A673 (cell line): Measurements from ENCODE around the gene IGSF21. TPM values are rescaled to one million over a fixed set of nuclear protein-coding genes. Genes with fewer than 3 reads are reported as not detected.

Source experiments
- BruUV-seq: library from RNA; stranded (reverse); fragments of 400-500 nt; replicated peaks from 2 replicates; lab custom pipeline; 2021; lab: Mats Ljungman, UMichigan
- CTCF ChIA-PET: fragments of 300-600 bp; sonication (Branson Sonifier 250); formaldehyde crosslinking; loops from one replicate; lab custom pipeline; 2022; ENCODE audit warnings: antibody characterized with exemption; lab: Charles Lee
- POLR2A ChIA-PET: fragments of 300-600 bp; sonication (Branson Sonifier 250); formaldehyde crosslinking; loops from one replicate; lab custom pipeline; 2022; ENCODE audit warnings: antibody characterized with exemption; ENCODE audit not compliant: low non-redundant PET; lab: Charles Lee
- DNase-seq: peaks from one replicate; pipeline ENCODE4 v3.0.0-alpha.2; 2015; ENCODE audit warnings: low spot score
- H3K27ac ChIP-seq: fragments of 200-600 bp; sonication (generic); 2 replicates; pipeline ENCODE4 v1.5.1; 2016; ENCODE audit warnings: mixed run types, low read depth, mild to moderate bottlenecking, mixed read lengths, antibody characterized with exemption, low read length; ENCODE audit not compliant: poor library complexity, severe bottlenecking
- H3K27me3 ChIP-seq: fragments of 200-600 bp; sonication (generic); replicated peaks from 2 replicates; pipeline ENCODE4 v1.6.1; 2017; ENCODE audit warnings: mixed run types, low read depth, mild to moderate bottlenecking, mixed read lengths, antibody characterized with exemption, low read length; ENCODE audit not compliant: insufficient read depth, poor library complexity
- H3K36me3 ChIP-seq: fragments of 200-600 bp; sonication (generic); 2 replicates; pipeline ENCODE4 v1.6.1; 2016; ENCODE audit warnings: mixed run types, mild to moderate bottlenecking, mixed read lengths, antibody characterized with exemption, low read length; ENCODE audit not compliant: insufficient read depth, poor library complexity, severe bottlenecking
- H3K4me1 ChIP-seq: fragments of 200-600 bp; sonication (generic); 2 replicates; pipeline ENCODE4 v1.6.1; 2017; ENCODE audit warnings: mixed run types, mild to moderate bottlenecking, mixed read lengths, antibody characterized with exemption, low read length; ENCODE audit not compliant: insufficient read depth, poor library complexity, severe bottlenecking
- H3K4me3 ChIP-seq: fragments of 200-600 bp; sonication (generic); 2 replicates; pipeline ENCODE4 v1.5.1; 2016; ENCODE audit warnings: low read depth, mixed run types, mild to moderate bottlenecking, mixed read lengths, low read length; ENCODE audit not compliant: poor library complexity, severe bottlenecking
- H3K9me3 ChIP-seq: fragments of 200-600 bp; sonication (generic); 2 replicates; pipeline ENCODE4 v1.6.1; 2016; ENCODE audit warnings: mixed run types, low read depth, mild to moderate bottlenecking, mixed read lengths, antibody characterized with exemption, low read length; ENCODE audit not compliant: poor library complexity, severe bottlenecking
- EZH2 ChIP-seq: fragments of 200-600 bp; sonication (generic); IDR thresholded peaks from 2 replicates; pipeline ENCODE4 v1.6.1; 2017; ENCODE audit warnings: borderline replicate concordance, low read depth, mild to moderate bottlenecking, mixed read lengths, antibody characterized with exemption, low read length; ENCODE audit not compliant: poor library complexity, severe bottlenecking
- intact Hi-C: fragments of 100-400 bp; cut with micrococcal nuclease; formaldehyde crosslinking; loops from one replicate; pipeline ENCODE4 v1.10.0; 2022; ENCODE audit not compliant: unreplicated experiment
- total RNA-seq: library from RNA; stranded (reverse); gene quantifications from 2 replicates; pipeline ENCODE4 v1.2.3, GENCODE V29; 2021
- TF ChIP-seq, protein P1 (sequence below): fragments of 300-800, 200-600 bp; sonication (generic); conservative IDR thresholded peaks from 2 replicates; pipeline ENCODE4 v1.5.1; 2017; ENCODE audit warnings: low read depth, mild to moderate bottlenecking, antibody characterized with exemption, low read length, moderate library complexity, mixed read lengths

Gene IGSF21
- total RNA-seq, 1 experiment from 2014 or later, result 3.2 TPM

- H3K27me3 ChIP-seq, result no peaks in the 10 kb centered on the region
- H3K36me3 ChIP-seq, result no peaks in the 10 kb centered on the region
- intact Hi-C loops, result no loop called here
- DNase-seq, result no peak
- TF ChIP-seq EZH2, result no peak
- TF ChIP-seq, protein P1, sequence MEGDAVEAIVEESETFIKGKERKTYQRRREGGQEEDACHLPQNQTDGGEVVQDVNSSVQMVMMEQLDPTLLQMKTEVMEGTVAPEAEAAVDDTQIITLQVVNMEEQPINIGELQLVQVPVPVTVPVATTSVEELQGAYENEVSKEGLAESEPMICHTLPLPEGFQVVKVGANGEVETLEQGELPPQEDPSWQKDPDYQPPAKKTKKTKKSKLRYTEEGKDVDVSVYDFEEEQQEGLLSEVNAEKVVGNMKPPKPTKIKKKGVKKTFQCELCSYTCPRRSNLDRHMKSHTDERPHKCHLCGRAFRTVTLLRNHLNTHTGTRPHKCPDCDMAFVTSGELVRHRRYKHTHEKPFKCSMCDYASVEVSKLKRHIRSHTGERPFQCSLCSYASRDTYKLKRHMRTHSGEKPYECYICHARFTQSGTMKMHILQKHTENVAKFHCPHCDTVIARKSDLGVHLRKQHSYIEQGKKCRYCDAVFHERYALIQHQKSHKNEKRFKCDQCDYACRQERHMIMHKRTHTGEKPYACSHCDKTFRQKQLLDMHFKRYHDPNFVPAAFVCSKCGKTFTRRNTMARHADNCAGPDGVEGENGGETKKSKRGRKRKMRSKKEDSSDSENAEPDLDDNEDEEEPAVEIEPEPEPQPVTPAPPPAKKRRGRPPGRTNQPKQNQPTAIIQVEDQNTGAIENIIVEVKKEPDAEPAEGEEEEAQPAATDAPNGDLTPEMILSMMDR, result no peak
- CTCF ChIA-PET, result no interaction called here
- POLR2A ChIA-PET, result no interaction called here
- H3K4me1 ChIP-seq, result no peaks in the 10 kb centered on the region
- H3K9me3 ChIP-seq, result no peaks in the 10 kb centered on the region
- H3K27ac ChIP-seq, result no peak overlapping the region
- no TSS peak for BruUV-seq
- H3K4me3 ChIP-seq, result no peak overlapping the region
These were observed 202.1 kb downstream of the IGSF21 start for GRCh38 chr1:18309552-18310155.

DNA sequence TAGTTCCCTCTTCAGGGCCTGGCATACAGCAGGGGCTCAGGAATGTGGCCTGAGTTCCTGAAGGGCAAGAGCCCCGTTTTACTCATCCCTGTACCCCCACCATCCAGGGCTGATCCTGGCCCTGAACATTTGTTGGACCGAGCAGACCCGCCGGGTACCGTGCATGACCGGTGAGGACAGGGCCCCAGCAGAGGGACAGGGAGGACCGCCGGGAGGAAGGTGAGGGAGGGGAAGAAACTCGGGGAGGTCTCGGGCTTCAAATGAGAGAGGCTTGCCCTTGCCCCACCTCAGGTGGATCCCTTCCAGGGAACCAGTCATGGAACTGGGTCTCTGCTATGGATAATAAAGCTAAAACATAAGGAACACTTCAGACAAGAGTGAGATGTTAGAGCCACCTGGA is 205.4 kb downstream of the IGSF21 start:
- Histone ChIP-seq H3K27ac (no peak overlapping the region), H3K9me3 (no peaks in the 10 kb centered on the region), H3K36me3 (no peaks in the 10 kb centered on the region), H3K27me3 (no peaks in the 10 kb centered on the region), H3K4me3 (no peak overlapping the region), H3K4me1 (no peaks in the 10 kb centered on the region)
- ChIA-PET POLR2A (no interaction called here), CTCF (no interaction called here)
- BruUV-seq, result no TSS peak
- intact Hi-C loops, result no loop called here
- no peak for TF ChIP-seq EZH2
- TF ChIP-seq, protein P1, result no peak
- no peak for DNase-seq

DNA sequence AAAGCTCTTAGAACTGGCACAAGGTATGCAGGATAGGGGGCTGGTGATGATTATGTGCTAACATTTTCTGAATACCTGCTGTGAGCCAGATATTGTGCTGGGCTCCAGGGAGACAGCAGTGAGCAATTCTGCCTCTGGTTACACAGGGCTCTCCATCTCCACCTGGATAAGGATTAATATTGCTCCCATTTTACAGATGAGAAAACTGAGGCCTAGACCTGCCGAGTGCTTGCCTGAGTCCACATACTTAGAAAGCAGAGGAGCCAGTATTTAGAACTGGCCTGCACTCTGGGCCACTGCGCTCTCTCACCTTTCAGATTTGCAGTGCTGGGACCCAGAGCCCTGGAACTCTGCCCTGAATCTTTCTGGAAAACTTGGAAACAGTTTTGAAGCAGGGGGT is 205.9 kb downstream of the IGSF21 start:
- intact Hi-C loops, result no loop called here
- BruUV-seq, result no TSS peak
- CTCF ChIA-PET, result no interaction called here
- Histone ChIP-seq H3K4me3 (no peak overlapping the region), H3K9me3 (no peaks in the 10 kb centered on the region), H3K4me1 (no peaks in the 10 kb centered on the region), H3K27me3 (no peaks in the 10 kb centered on the region), H3K27ac (no peak overlapping the region), H3K36me3 (no peaks in the 10 kb centered on the region)
- TF ChIP-seq EZH2, result no peak
- TF ChIP-seq, protein P1, result no peak
- no peak for DNase-seq
- POLR2A ChIA-PET, result no interaction called here
